ENCODE results near the gene TMEM39B.

- TF ChIP-seq, protein P1, sequence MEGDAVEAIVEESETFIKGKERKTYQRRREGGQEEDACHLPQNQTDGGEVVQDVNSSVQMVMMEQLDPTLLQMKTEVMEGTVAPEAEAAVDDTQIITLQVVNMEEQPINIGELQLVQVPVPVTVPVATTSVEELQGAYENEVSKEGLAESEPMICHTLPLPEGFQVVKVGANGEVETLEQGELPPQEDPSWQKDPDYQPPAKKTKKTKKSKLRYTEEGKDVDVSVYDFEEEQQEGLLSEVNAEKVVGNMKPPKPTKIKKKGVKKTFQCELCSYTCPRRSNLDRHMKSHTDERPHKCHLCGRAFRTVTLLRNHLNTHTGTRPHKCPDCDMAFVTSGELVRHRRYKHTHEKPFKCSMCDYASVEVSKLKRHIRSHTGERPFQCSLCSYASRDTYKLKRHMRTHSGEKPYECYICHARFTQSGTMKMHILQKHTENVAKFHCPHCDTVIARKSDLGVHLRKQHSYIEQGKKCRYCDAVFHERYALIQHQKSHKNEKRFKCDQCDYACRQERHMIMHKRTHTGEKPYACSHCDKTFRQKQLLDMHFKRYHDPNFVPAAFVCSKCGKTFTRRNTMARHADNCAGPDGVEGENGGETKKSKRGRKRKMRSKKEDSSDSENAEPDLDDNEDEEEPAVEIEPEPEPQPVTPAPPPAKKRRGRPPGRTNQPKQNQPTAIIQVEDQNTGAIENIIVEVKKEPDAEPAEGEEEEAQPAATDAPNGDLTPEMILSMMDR (IDR thresholded peaks at IDR 0.05) = no peak
- TF ChIP-seq POLR2A (IDR thresholded peaks at IDR 0.05; ENCODE audit: low read depth) (no peak), EP300 (IDR thresholded peaks at IDR 0.05) (no peak)
These were observed 22.2 kb downstream of the TMEM39B start for GRCh38 chr1:32094746-32095521.
